ENCODE results near the gene PTDSS2.
"Not testable (repeated sequence)": the region's sequence is repeated elsewhere in the genome, so short reads cannot be mapped to it uniquely, and the experiment has no call there.

Gene PTDSS2

GRCh38 chr11:464316-464715 is 14.2 kb downstream of the PTDSS2 start:
- DNase-seq: no peak

GRCh38 chr11:465896-466530 is 15.9 kb downstream of the PTDSS2 start:
- no peak for DNase-seq

- no peak for DNase-seq
These were observed 18.0 kb downstream of the PTDSS2 start for GRCh38 chr11:468036-468435.

- DNase-seq: peak in 1 of 56 donors; percentile 13
These were observed 18.4 kb downstream of the PTDSS2 start for GRCh38 chr11:468493-468892.

GRCh38 chr11:469026-469683 is 19.1 kb downstream of the PTDSS2 start:
- not testable (repeated sequence) for DNase-seq

GRCh38 chr11:469684-470560 is 19.8 kb downstream of the PTDSS2 start:
- peak in 51 of 56 donors; percentile 21 to 87 (median 64) for DNase-seq

GRCh38 chr11:471468-472145 is 21.5 kb downstream of the PTDSS2 start:
- no peak for DNase-seq

GRCh38 chr11:472272-472671 is 22.2 kb downstream of the PTDSS2 start:
- no peak for DNase-seq

- no peak for DNase-seq
These were observed 22.7 kb downstream of the PTDSS2 start for GRCh38 chr11:472816-473215.

- no peak for DNase-seq
These were observed 23.3 kb downstream of the PTDSS2 start for GRCh38 chr11:473415-473814.

- no peak for DNase-seq
These were observed 24.1 kb downstream of the PTDSS2 start for GRCh38 chr11:473962-474785.

- DNase-seq: no peak
These were observed 24.9 kb downstream of the PTDSS2 start for GRCh38 chr11:474914-475506.

GRCh38 chr11:475941-476340 is 25.9 kb downstream of the PTDSS2 start:
- no peak for DNase-seq

- DNase-seq: no peak
These were observed 26.3 kb downstream of the PTDSS2 start for GRCh38 chr11:476416-476815.

GRCh38 chr11:477052-477715 is 27.1 kb downstream of the PTDSS2 start:
- peak in 5 of 56 donors; percentile 14 to 39 (median 31) for DNase-seq

GRCh38 chr11:479311-479710 is 29.2 kb downstream of the PTDSS2 start:
- DNase-seq: peak in 6 of 56 donors; percentile 13 to 52 (median 39)

- no peak for DNase-seq
These were observed 34.5 kb downstream of the PTDSS2 start for GRCh38 chr11:484616-485015.

GRCh38 chr11:486189-486588 is 36.1 kb downstream of the PTDSS2 start:
- DNase-seq: no peak

- DNase-seq: no peak
These were observed 37.5 kb downstream of the PTDSS2 start for GRCh38 chr11:487571-488021.

GRCh38 chr11:488062-488461 is 38.0 kb downstream of the PTDSS2 start:
- no peak for DNase-seq

All from amygdala (tissue), 56 donors.